Activated T-helper 1 cell treated with anti-CD3 and anti-CD28 coated beads, Interleukin-12 subunit alpha, Interleukin-12 subunit beta, Interleukin-2, Interleukin-4 antibody, amounts not matched to agents 30 ng/mL and 10 ng/mL and 1 ng/mL, durations not matched to agents 14 hours and 24 hours and 36 hours (primary cell): Measurements from ENCODE around the gene CCDC167. TPM values are rescaled to one million over a fixed set of nuclear protein-coding genes. Genes with fewer than 3 reads are reported as not detected.

Source experiments
- DNase-seq: peaks from one replicate; pipeline ENCODE4 v3.0.0; 2021; ENCODE audit warnings: low spot score
- H3K27ac Mint-ChIP-seq: one replicate; pipeline ENCODE4 v1.8.0; 2021; ENCODE audit warnings: mild to moderate bottlenecking, mixed read lengths
- H3K27me3 Mint-ChIP-seq: one replicate; pipeline ENCODE4 v1.8.0; 2022; ENCODE audit warnings: mild to moderate bottlenecking, moderate library complexity, mixed read lengths; ENCODE audit not compliant: insufficient read depth
- H3K36me3 Mint-ChIP-seq: one replicate; pipeline ENCODE4 v1.8.0; 2021; ENCODE audit warnings: low read depth, mixed read lengths
- H3K4me1 Mint-ChIP-seq: one replicate; pipeline ENCODE4 v1.8.0; 2021; ENCODE audit warnings: low read depth, mixed read lengths
- H3K4me3 Mint-ChIP-seq: one replicate; pipeline ENCODE4 v1.8.0; 2021; ENCODE audit warnings: mild to moderate bottlenecking, moderate library complexity, mixed read lengths
- H3K9me3 Mint-ChIP-seq: one replicate; pipeline ENCODE4 v1.8.0; 2021; ENCODE audit warnings: mixed read lengths
- intact Hi-C: fragments of 100-400 bp; cut with micrococcal nuclease; formaldehyde crosslinking; loops from one replicate; pipeline ENCODE4 v1.15.1; 2024
- total RNA-seq: library from RNA; stranded (reverse); gene quantifications from 2 replicates; pipeline ENCODE4 v1.2.3, GENCODE V29; 2022

The CCDC167 gene
- total RNA-seq, 1 donor from 2014 or later, result 66.6 TPM

DNA sequence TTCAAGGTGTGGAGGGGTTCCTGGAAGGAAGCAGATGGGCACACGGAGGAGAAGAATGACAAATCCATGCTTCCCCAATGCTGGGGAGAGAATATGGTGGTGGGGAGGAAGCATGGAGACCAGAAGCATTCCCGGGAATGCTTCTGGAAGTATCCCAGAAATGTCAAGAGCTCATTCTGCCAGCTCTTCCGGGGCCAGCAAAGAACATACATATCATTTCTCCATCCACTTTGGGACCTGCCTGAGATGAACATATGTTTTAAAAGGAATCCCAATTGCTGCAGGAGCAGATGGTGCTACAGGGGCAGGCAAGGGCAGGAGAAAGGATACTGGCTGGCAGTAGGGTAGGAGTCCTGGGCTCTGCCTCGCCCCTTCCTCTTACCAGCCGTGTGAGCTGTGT is 37.9 kb upstream of the CCDC167 start:
- intact Hi-C loops, result loop anchor here (2.0 kb wide), 1 partner anchor 29 kb away; no protein-coding TSS in a partner anchor
- H3K9me3 Mint-ChIP-seq, result no peaks in the 10 kb centered on the region
- H3K4me1 Mint-ChIP-seq, result no peaks in the 10 kb centered on the region
- no peak overlapping the region for H3K27ac Mint-ChIP-seq
- no peak for DNase-seq
- peaks cover 49% of the 10 kb centered on the region for H3K27me3 Mint-ChIP-seq
- H3K4me3 Mint-ChIP-seq, result no peak overlapping the region
- no peaks in the 10 kb centered on the region for H3K36me3 Mint-ChIP-seq

DNA sequence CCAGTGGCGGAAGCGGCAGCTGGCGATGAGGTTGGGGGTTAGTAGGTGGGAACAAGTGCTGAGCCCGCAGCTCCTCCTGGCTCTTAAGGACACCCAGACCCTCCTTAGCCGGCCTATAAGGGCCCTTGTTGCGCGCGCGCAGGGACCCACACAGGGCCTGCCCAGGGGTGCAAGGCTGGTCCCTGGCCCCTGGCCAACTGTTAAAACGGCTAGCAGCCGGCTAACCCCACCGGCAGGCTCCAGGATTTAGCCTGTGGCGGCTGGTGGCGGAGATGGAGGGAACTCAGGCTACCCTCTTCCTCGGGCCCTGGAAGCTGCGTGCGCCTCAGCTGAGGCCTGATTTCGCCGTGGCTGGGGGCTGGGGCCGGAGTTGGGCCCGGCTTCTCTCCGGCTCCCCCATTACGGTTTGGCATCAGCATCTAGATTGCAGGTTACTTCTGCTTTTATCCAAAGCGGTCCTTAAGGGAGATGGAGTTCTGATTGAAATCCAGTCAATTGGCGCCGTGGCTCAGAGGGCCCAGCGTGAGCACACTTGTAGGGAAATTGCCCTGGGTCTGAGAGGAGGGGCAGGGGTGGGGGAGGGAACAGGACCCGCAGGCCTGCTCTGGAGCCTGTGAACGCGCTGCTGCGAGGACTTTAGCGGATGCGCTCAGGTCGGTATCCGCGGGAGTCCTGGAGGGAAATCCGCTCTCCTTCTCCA is 36.9 kb upstream of the CCDC167 start:
- DNase-seq, result no peak
- Mint-ChIP-seq H3K36me3 (no peaks in the 10 kb centered on the region), H3K9me3 (no peaks in the 10 kb centered on the region), H3K27ac (no peak overlapping the region), H3K4me1 (no peaks in the 10 kb centered on the region), H3K4me3 (no peak overlapping the region), H3K27me3 (peaks cover 52% of the 10 kb centered on the region)
- intact Hi-C loops, result loop anchor here (2.0 kb wide), 1 partner anchor 30 kb away; no protein-coding TSS in a partner anchor

DNA sequence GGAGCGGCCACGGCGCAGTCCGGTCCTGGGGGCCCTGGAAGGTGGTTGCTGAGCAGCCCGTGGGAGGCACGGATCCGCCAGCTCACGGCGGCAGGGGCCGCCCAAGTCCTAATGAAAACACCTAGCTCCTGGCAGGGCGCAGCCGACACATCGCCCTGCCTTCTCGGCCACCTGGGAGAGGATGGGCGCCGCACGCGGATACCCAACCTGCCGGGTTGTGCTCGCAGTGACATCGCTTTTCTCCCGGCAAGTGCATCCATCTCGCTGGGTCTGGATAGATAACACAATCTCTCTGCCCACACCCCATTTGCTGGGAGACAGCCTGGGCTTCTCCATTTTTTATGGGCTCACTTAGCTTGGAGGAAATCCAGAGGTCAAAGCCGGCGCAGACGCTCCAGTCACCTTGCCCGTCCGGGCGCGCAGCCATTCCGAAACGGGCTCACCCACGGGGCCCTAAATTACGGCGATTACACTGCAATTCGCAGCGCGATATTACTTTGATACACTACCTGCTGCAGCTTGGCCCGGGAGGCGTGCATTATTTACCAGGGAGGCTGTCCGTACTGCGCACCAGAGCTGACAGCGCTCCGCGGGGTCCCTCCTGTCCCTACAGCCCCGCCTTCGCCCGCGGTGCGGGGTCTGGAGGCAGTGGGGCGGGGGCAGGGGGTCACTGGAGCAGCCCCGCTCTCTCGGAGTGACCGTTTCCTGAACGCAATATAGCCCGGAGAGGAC is 36.2 kb upstream of the CCDC167 start:
- H3K4me1 Mint-ChIP-seq, result no peaks in the 10 kb centered on the region
- intact Hi-C loops, result loop anchor here (2.0 kb wide), 1 partner anchor 31 kb away; no protein-coding TSS in a partner anchor
- no peak overlapping the region for H3K27ac Mint-ChIP-seq
- H3K36me3 Mint-ChIP-seq, result no peaks in the 10 kb centered on the region
- H3K9me3 Mint-ChIP-seq, result no peaks in the 10 kb centered on the region
- H3K4me3 Mint-ChIP-seq, result peak overlapping the region; percentile 5
- no peak for DNase-seq
- H3K27me3 Mint-ChIP-seq, result peaks cover 57% of the 10 kb centered on the region

DNA sequence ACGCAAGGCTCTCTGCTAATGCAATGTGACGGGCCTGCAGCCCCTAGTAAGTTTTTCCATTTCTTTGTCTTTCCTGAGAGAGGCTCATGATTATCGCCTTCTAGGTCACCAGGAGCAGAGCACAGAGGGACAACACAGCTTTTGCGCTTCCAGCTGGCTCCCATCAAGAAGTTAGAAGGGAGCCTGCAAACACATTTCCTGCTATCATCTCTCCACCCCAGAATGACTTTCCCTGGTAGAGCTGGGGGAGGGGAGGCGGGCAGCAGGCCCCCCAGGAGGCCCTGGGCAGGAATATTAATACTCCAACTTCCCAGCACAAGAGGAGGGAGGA is 35.7 kb upstream of the CCDC167 start:
- no peak for DNase-seq
- intact Hi-C loops, result no loop called here
- Mint-ChIP-seq H3K36me3 (no peaks in the 10 kb centered on the region), H3K4me3 (no peak overlapping the region), H3K27ac (no peak overlapping the region), H3K4me1 (no peaks in the 10 kb centered on the region), H3K27me3 (peaks cover 58% of the 10 kb centered on the region), H3K9me3 (no peaks in the 10 kb centered on the region)

DNA sequence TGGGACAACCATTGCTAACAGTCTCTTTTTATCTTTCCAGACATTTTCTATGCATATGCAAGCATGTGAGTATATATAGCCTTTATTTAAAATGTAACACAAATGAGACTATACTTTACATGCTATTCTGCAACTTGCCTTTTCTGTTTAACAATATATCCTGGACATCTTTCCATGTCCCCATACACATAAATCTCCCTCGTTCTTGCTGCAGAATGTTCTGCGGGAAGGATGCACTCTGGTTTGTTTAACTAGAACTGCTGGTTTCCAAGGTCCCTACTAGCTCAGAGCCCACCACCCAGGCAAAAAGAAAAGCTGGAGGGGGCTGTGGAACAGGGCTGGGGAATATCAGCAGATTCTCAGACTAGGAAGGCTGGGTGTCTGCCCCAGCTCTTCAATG is 35.2 kb upstream of the CCDC167 start:
- no peaks in the 10 kb centered on the region for H3K4me1 Mint-ChIP-seq
- H3K27me3 Mint-ChIP-seq, result peaks cover 61% of the 10 kb centered on the region
- no peak overlapping the region for H3K4me3 Mint-ChIP-seq
- H3K27ac Mint-ChIP-seq, result no peak overlapping the region
- intact Hi-C loops, result no loop called here
- no peaks in the 10 kb centered on the region for H3K36me3 Mint-ChIP-seq
- no peak for DNase-seq
- H3K9me3 Mint-ChIP-seq, result no peaks in the 10 kb centered on the region

DNA sequence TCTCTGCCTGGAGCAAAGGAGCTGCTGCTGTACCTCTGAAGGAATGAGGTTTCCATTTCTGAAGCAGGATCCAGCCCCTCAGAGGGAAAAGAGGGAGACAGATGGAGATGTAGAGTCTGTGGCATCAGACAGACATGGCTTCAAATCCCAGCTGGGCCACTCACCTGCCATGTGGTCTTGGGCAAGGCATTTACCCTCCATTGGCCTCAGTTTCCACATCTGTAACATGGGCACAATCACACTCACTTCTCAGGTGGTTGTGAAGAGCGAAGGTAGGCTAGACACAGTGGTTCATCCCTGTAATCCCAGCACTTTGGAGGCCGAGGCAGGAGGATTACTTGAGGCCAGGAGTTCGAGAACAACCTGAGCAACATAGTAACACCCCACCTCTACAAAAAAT is 32.4 kb upstream of the CCDC167 start:
- no peaks in the 10 kb centered on the region for H3K4me1 Mint-ChIP-seq
- no peaks in the 10 kb centered on the region for H3K36me3 Mint-ChIP-seq
- DNase-seq, result no peak
- intact Hi-C loops, result no loop called here
- no peaks in the 10 kb centered on the region for H3K9me3 Mint-ChIP-seq
- no peak overlapping the region for H3K27ac Mint-ChIP-seq
- peaks cover 51% of the 10 kb centered on the region for H3K27me3 Mint-ChIP-seq
- H3K4me3 Mint-ChIP-seq, result no peak overlapping the region

DNA sequence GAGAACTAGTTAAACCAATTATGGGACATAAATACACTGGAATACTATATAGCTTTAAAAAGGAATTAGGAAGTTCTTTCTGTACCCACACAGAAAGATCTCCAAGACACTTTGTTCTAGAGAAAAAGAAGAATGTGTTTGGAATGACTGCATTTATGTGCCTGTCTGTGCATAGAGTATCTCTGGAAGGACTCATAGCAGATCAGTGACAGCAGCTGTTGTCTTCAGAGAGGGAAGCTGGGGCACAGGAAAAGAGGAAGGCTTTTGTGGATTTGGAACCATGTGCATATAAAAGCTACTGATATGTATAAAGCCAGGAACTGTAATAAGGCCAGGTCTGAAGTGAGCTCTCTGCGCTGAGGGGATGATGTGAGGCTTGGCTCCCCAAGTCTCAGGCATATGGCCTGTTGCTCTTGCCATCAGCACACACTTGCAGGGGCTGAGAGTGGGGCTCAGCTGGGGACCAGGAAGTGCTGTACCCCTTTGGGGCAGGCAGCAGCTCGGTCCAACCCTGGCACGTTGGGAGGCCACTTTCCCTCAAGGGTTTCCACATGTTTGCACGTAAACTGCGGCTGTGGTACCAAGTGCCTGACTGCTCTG is 31.8 kb upstream of the CCDC167 start:
- H3K27ac Mint-ChIP-seq, result no peak overlapping the region
- no peaks in the 10 kb centered on the region for H3K4me1 Mint-ChIP-seq
- DNase-seq, result no peak
- intact Hi-C loops, result no loop called here
- no peaks in the 10 kb centered on the region for H3K9me3 Mint-ChIP-seq
- H3K4me3 Mint-ChIP-seq, result no peak overlapping the region
- no peaks in the 10 kb centered on the region for H3K36me3 Mint-ChIP-seq
- H3K27me3 Mint-ChIP-seq, result peaks cover 45% of the 10 kb centered on the region

DNA sequence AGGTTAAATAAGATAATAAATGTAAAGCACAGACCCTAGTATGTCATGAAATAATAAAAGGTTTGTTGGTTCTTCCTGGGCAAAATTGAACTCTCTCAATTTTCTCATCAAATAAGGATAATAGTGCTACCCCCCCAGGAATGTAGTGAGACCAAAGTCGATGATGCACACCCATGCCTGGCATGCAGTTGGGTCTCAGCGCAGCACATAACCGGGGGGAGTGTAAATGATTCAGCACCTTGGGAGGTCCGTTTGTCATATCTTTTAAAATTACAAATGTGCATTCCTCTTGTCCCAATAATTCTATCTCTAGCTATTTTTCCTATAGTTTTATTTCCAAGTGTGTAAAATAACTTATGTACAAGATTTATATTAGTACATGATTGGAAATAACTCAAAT is 31.3 kb upstream of the CCDC167 start:
- no peaks in the 10 kb centered on the region for H3K9me3 Mint-ChIP-seq
- no peak overlapping the region for H3K27ac Mint-ChIP-seq
- no peaks in the 10 kb centered on the region for H3K4me1 Mint-ChIP-seq
- intact Hi-C loops, result no loop called here
- no peak overlapping the region for H3K4me3 Mint-ChIP-seq
- no peak for DNase-seq
- peaks cover 43% of the 10 kb centered on the region for H3K27me3 Mint-ChIP-seq
- H3K36me3 Mint-ChIP-seq, result no peaks in the 10 kb centered on the region

DNA sequence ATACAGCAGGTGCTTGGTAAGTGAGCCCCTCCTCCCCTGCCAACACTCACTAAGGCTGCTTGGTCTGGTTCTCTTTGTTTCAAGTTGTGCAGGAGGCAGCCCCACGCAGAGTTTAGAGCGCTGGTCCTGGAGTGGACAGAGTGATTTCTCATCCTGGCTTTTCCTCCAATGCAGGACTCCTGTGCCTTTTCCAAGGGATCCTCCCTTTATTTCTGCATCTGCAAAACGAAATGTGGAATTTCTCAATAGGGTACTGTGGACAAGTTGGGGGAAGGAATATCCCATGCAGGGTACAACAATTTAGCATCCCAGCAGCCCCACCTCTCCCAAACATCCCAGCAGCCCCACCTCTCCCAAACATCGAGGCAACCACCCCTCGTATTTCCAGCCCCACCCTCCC is 30.6 kb upstream of the CCDC167 start:
- H3K36me3 Mint-ChIP-seq, result no peaks in the 10 kb centered on the region
- H3K4me3 Mint-ChIP-seq, result no peak overlapping the region

DNA sequence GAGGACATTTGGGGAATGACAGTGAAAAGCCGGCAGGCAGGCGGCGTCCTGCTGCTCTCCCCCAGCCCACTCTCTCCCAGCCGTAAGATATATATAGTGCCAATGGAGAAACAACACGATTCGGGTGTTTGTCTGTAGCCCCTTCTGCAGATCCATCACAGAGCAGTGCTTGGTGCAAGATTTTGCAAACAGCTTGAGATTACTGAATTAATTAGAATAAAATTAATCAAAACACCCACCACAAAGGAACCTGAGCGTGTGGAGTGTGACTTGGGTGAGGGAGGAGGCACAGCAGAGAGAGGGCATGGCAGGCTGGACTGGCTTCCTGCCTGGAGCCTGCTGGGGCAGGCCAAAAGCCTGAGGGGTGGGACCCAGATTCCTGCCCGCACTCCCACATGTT is 28.8 kb upstream of the CCDC167 start:
- Mint-ChIP-seq H3K27me3 (peaks cover 23% of the 10 kb centered on the region), H3K27ac (no peak overlapping the region), H3K9me3 (no peaks in the 10 kb centered on the region), H3K4me1 (no peaks in the 10 kb centered on the region), H3K36me3 (no peaks in the 10 kb centered on the region), H3K4me3 (no peak overlapping the region)
- no peak for DNase-seq
- intact Hi-C loops, result no loop called here

More for the DNA sequence above, 30.6 kb upstream of the CCDC167 start:
- Mint-ChIP-seq H3K9me3 (no peaks in the 10 kb centered on the region), H3K27ac (no peak overlapping the region), H3K27me3 (peaks cover 39% of the 10 kb centered on the region), H3K4me1 (no peaks in the 10 kb centered on the region)
- no peak for DNase-seq
- intact Hi-C loops, result no loop called here

DNA sequence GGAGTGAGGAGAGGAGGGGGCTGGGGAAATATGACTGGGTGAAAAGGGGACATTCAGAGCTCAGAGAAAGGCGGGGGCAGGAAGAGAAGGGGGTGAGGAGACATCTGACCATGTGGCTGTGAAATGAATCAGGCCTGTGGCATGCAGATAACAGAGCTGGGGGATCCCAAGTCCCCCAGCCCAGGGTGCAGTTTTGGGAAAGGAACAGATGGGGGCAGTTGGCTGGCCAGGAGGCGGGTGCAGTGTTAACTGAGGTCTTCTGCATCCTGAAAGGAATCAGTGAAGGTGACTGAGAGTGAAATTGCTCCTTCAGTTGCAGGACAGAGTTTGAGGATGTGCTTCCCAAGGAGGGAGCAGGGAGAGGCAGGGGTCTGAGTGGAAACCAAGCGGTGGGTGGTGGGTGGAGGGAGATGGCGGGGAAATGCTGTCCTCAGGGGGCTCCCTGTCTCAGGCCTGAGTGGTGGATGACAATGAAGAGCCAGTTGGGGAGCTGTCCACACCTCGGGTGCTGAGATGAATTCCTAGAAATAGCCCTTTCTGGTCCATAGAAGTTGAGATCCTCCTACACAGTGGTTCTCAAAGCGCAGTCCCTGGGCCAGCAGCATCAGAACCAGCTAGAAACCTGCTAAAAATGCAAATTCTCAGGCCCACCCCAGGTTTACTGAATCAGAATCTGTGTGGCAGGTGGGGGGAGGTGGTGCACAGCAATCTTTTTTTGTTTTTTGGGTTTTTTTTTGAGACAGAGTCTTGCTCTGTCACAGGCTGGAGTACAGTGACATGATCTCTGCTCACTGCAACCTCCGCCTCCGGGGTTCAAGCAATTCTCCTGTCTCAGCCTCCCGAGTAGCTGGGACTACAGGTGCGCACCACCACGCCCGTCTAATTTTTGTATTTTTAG is 26.0 kb upstream of the CCDC167 start:
- Mint-ChIP-seq H3K27me3 (peaks cover 5% of the 10 kb centered on the region), H3K27ac (peak overlapping the region; percentile 14), H3K36me3 (no peaks in the 10 kb centered on the region), H3K4me3 (no peak overlapping the region), H3K4me1 (peaks cover 5% of the 10 kb centered on the region), H3K9me3 (no peaks in the 10 kb centered on the region)
- intact Hi-C loops, result no loop called here
- DNase-seq, result no peak

DNA sequence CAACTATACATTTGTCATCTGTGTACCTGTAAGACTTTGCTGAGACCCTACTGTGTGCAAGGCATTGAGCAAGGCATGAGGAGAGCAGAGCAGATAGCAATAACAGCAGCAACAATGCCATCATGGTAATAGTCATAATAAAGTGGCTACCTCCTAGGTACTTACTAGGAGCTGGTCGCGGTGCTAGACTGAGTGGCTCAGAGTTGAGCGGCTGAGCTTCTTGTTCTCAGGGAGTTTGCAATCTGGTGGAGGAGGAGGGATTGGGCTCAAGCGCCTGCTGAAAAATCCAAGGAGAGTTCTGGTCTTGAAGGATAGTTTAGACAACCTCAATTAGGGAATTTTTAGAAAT is 25.3 kb upstream of the CCDC167 start:
- Mint-ChIP-seq H3K36me3 (no peaks in the 10 kb centered on the region), H3K4me1 (peaks cover 5% of the 10 kb centered on the region), H3K27me3 (peaks cover 3% of the 10 kb centered on the region), H3K9me3 (no peaks in the 10 kb centered on the region), H3K4me3 (no peak overlapping the region), H3K27ac (no peak overlapping the region)
- intact Hi-C loops, result no loop called here
- DNase-seq, result no peak
